ENCODE results near the gene PPM1H.
A peak's percentile ranks its signal among the peaks of the same experiment; 100 is the strongest.
"Not testable (repeated sequence)": the region's sequence is repeated elsewhere in the genome, so short reads cannot be mapped to it uniquely, and the experiment has no call there.

Gene PPM1H

GRCh38 chr12:62834971-62835547, 99.9 kb downstream of the PPM1H start:
- peak; percentile 61 for DNase-seq (ENCODE audit: low read depth)

GRCh38 chr12:62834406-62834805, 100.5 kb downstream of the PPM1H start:
- no peak for DNase-seq (ENCODE audit: low read depth)

- no peak for DNase-seq (ENCODE audit: low read depth)
These were observed 101.3 kb downstream of the PPM1H start for GRCh38 chr12:62833634-62834033.

GRCh38 chr12:62832558-62832957, 102.4 kb downstream of the PPM1H start:
- DNase-seq (ENCODE audit: low read depth): peak; percentile 32

GRCh38 chr12:62832027-62832426, 102.9 kb downstream of the PPM1H start:
- no peak for DNase-seq (ENCODE audit: low read depth)

- DNase-seq (ENCODE audit: low read depth): no peak
These were observed 107.1 kb downstream of the PPM1H start for GRCh38 chr12:62827855-62828254.

GRCh38 chr12:62827042-62827441, 107.9 kb downstream of the PPM1H start:
- no peak for DNase-seq (ENCODE audit: low read depth)

GRCh38 chr12:62817556-62818271, 117.2 kb downstream of the PPM1H start:
- DNase-seq (ENCODE audit: low read depth): peak; percentile 84

GRCh38 chr12:62814243-62814642, 120.7 kb downstream of the PPM1H start:
- DNase-seq (ENCODE audit: low read depth): no peak

GRCh38 chr12:62813031-62813829, 121.7 kb downstream of the PPM1H start:
- DNase-seq (ENCODE audit: low read depth): peak; percentile 66

- not testable (repeated sequence) for DNase-seq (ENCODE audit: low read depth)
These were observed 123.5 kb downstream of the PPM1H start for GRCh38 chr12:62811481-62811880.

- no peak for DNase-seq (ENCODE audit: low read depth)
These were observed 126.6 kb downstream of the PPM1H start for GRCh38 chr12:62808166-62808879.

- no peak for DNase-seq (ENCODE audit: low read depth)
These were observed 128.1 kb downstream of the PPM1H start for GRCh38 chr12:62806893-62807292.

GRCh38 chr12:62806244-62806836, 128.6 kb downstream of the PPM1H start:
- no peak for DNase-seq (ENCODE audit: low read depth)

- no peak for DNase-seq (ENCODE audit: low read depth)
These were observed 129.4 kb downstream of the PPM1H start for GRCh38 chr12:62805517-62805916.

- DNase-seq (ENCODE audit: low read depth): no peak
These were observed 131.2 kb downstream of the PPM1H start for GRCh38 chr12:62803756-62804155.

- peak; percentile 20 for DNase-seq (ENCODE audit: low read depth)
These were observed 132.0 kb downstream of the PPM1H start for GRCh38 chr12:62802984-62803383.

GRCh38 chr12:62802321-62802720, 132.6 kb downstream of the PPM1H start:
- no peak for DNase-seq (ENCODE audit: low read depth)

- DNase-seq (ENCODE audit: low read depth): no peak
These were observed 133.2 kb downstream of the PPM1H start for GRCh38 chr12:62801796-62802195.

GRCh38 chr12:62800707-62801400, 134.1 kb downstream of the PPM1H start:
- no peak for DNase-seq (ENCODE audit: low read depth)

- no peak for DNase-seq (ENCODE audit: low read depth)
These were observed 135.1 kb downstream of the PPM1H start for GRCh38 chr12:62799766-62800406.
